HL-60 (cell line): Measurements from ENCODE around the gene SPACA1.

Source experiments
- DNase-seq, 2 experiments: peaks; one replicate each; pipeline ENCODE4 v3.0.0-alpha.2; 2010 to 2020; ENCODE audit warnings: low read depth in 1 of 2, low spot score in 1 of 2
- H3K27ac ChIP-seq: fragments of 250-450 bp; sonication (Bioruptor Pico); replicated peaks from 2 replicates; pipeline ENCODE4 v1.5.1; 2020; ENCODE audit warnings: mild to moderate bottlenecking, moderate library complexity
- H3K27me3 ChIP-seq: fragments of 250-450 bp; sonication (Bioruptor Pico); 2 replicates; pipeline ENCODE4 v1.5.1; 2021; ENCODE audit warnings: mild to moderate bottlenecking, moderate library complexity; ENCODE audit not compliant: insufficient read depth, poor library complexity, severe bottlenecking
- H3K4me3 ChIP-seq: replicated peaks from 2 replicates; pipeline ENCODE4 v1.5.1; 2011; ENCODE audit warnings: mild to moderate bottlenecking, control low read depth, low read length; ENCODE audit not compliant: insufficient read depth
- CTCF ChIP-seq: IDR thresholded peaks from one replicate; pipeline ENCODE4 v1.5.1; 2011; ENCODE audit warnings: low read length, control low read depth, inconsistent platforms; ENCODE audit not compliant: insufficient read depth
- GABPA ChIP-seq: IDR thresholded peaks from 2 replicates; pipeline ENCODE4 v1.6.1; 2012; ENCODE audit warnings: low read depth
- POLR2AphosphoS5 ChIP-seq: IDR thresholded peaks from 2 replicates; pipeline ENCODE4 v1.6.1; 2012; ENCODE audit warnings: low read depth
- REST ChIP-seq: IDR thresholded peaks from 2 replicates; pipeline ENCODE4 v1.6.1; 2012; ENCODE audit warnings: low read depth; ENCODE audit not compliant: insufficient replicate concordance
- SPI1 ChIP-seq: IDR thresholded peaks from 2 replicates; pipeline ENCODE4 v1.6.1; 2012; ENCODE audit warnings: low read depth, mild to moderate bottlenecking, borderline replicate concordance

Gene SPACA1

GRCh38 chr6:88013554-88013953 lies 34.1 kb upstream of the SPACA1 start:
- Histone ChIP-seq H3K27me3 (no peaks in the 10 kb centered on the region), H3K4me3 (no peak overlapping the region), H3K27ac (no peak overlapping the region)
- DNase-seq = no peak
- TF ChIP-seq REST (no peak), POLR2AphosphoS5 (no peak), SPI1 (no peak), CTCF (no peak), GABPA (no peak)

- DNase-seq = no peak
- H3K27ac ChIP-seq = no peak overlapping the region
- no peak for TF ChIP-seq CTCF
- TF ChIP-seq GABPA = no peak
- no peak for TF ChIP-seq POLR2AphosphoS5
- no peak for TF ChIP-seq SPI1
- TF ChIP-seq REST = no peak
- no peaks in the 10 kb centered on the region for H3K27me3 ChIP-seq
- H3K4me3 ChIP-seq = no peak overlapping the region
Measured at GRCh38 chr6:88020439-88020838, 27.2 kb upstream of the SPACA1 start.

GRCh38 chr6:88024696-88025095 lies 22.9 kb upstream of the SPACA1 start:
- no peak for DNase-seq
- Histone ChIP-seq H3K27me3 (no peaks in the 10 kb centered on the region), H3K27ac (no peak overlapping the region), H3K4me3 (no peak overlapping the region)
- TF ChIP-seq SPI1 = no peak
- TF ChIP-seq REST = no peak
- no peak for TF ChIP-seq CTCF
- TF ChIP-seq GABPA = no peak
